ENCODE data around the gene EPX. TPM values are rescaled to one million over a fixed set of nuclear protein-coding genes. Genes with fewer than 3 reads are reported as not detected.
A peak's percentile ranks its signal among the peaks of the same experiment; 100 is the strongest.

Gene EPX
- total and polyA plus RNA-seq, 8 donors = 0.18 TPM; not detected in 7

- 49 to 58% (median 57%) methylated on average over 7 of the region's 7 CpGs for WGBS, 5 donors
- no peak for TF ChIP-seq CTCF (IDR thresholded peaks at IDR 0.05)
- TF ChIP-seq POLR2AphosphoS5 (IDR thresholded peaks at IDR 0.05) = no peak
- no peak for TF ChIP-seq EP300 (IDR thresholded peaks at IDR 0.05)
- TF ChIP-seq POLR2A (IDR thresholded peaks at IDR 0.05) = no peak
- DNase-seq = peak in 1 of 2 donors; percentile 7
- intact Hi-C loops (cut with DNase I; ENCODE audit: low total_unique reads) = no loop called here
- Histone ChIP-seq H3K4me3 (peak overlapping the region; percentile 67 to 75 (median 72)), H3K27ac (peak overlapping the region in 4 of 5 donors; percentile 77 to 89 (median 84)), H3K9me3 (no peaks in the 10 kb centered on the region), H3K36me3 (peaks cover 0 to 22% (median 18%) of the 10 kb centered on the region in 4 donors), H3K4me1 (peaks cover 0 to 16% (median 10%) of the 10 kb centered on the region in 4 donors), H3K27me3 (no peaks in the 10 kb centered on the region)
Observed at GRCh38 chr17:58219789-58220183, 27.3 kb downstream of the EPX start.

- Histone ChIP-seq H3K9me3 (no peaks in the 10 kb centered on the region), H3K27ac (no peak overlapping the region), H3K27me3 (peaks cover 0 to 10% (median 8%) of the 10 kb centered on the region in 3 donors), H3K36me3 (no peaks in the 10 kb centered on the region), H3K4me1 (peaks cover 0 to 8% (median 7%) of the 10 kb centered on the region in 4 donors), H3K4me3 (no peak overlapping the region)
- DNase-seq = no peak
- intact Hi-C loops (cut with DNase I; ENCODE audit: low total_unique reads) = no loop called here
- no peak for TF ChIP-seq POLR2AphosphoS5 (IDR thresholded peaks at IDR 0.05)
- TF ChIP-seq CTCF (IDR thresholded peaks at IDR 0.05) = no peak
- no peak for TF ChIP-seq POLR2A (IDR thresholded peaks at IDR 0.05)
- TF ChIP-seq EP300 (IDR thresholded peaks at IDR 0.05) = no peak
- WGBS, 5 donors = 28 to 50% (median 41%) methylated on average over 1 of the region's 1 CpG
Observed at GRCh38 chr17:58224315-58224714, 31.8 kb downstream of the EPX start.

- 71 to 85% (median 83%) methylated on average over 3 of the region's 3 CpGs for WGBS, 5 donors
- TF ChIP-seq CTCF (IDR thresholded peaks at IDR 0.05) = no peak
- no peak for TF ChIP-seq POLR2A (IDR thresholded peaks at IDR 0.05)
- no peak for TF ChIP-seq POLR2AphosphoS5 (IDR thresholded peaks at IDR 0.05)
- no peak for TF ChIP-seq EP300 (IDR thresholded peaks at IDR 0.05)
- Histone ChIP-seq H3K27me3 (peaks cover 0 to 33% (median 9%) of the 10 kb centered on the region in 3 donors), H3K4me3 (no peak overlapping the region), H3K4me1 (no peaks in the 10 kb centered on the region), H3K9me3 (no peaks in the 10 kb centered on the region), H3K36me3 (no peaks in the 10 kb centered on the region), H3K27ac (no peak overlapping the region)
- intact Hi-C loops (cut with DNase I; ENCODE audit: low total_unique reads) = no loop called here
- no peak for DNase-seq
Observed at GRCh38 chr17:58227733-58228132, 35.2 kb downstream of the EPX start.

- no peaks in the 10 kb centered on the region for H3K4me1 ChIP-seq
- TF ChIP-seq CTCF (IDR thresholded peaks at IDR 0.05) = no peak
- TF ChIP-seq EP300 (IDR thresholded peaks at IDR 0.05) = no peak
- TF ChIP-seq POLR2A (IDR thresholded peaks at IDR 0.05) = no peak
- TF ChIP-seq POLR2AphosphoS5 (IDR thresholded peaks at IDR 0.05) = no peak
- no peaks in the 10 kb centered on the region for H3K36me3 ChIP-seq
- DNase-seq = no peak
- H3K27ac ChIP-seq = no peak overlapping the region
- no peaks in the 10 kb centered on the region for H3K9me3 ChIP-seq
- intact Hi-C loops (cut with DNase I; ENCODE audit: low total_unique reads) = no loop called here
- H3K4me3 ChIP-seq = no peak overlapping the region
- H3K27me3 ChIP-seq = peaks cover 0 to 38% (median 9%) of the 10 kb centered on the region in 3 donors
- 29 to 53% (median 42%) methylated on average over 2 to 3 of the region's 3 CpGs for WGBS, 5 donors
Observed at GRCh38 chr17:58228679-58229078, 36.2 kb downstream of the EPX start.
